WTC11 (cell line): ENCODE measurements around the gene CLIC2. TPM values are rescaled to one million over a fixed set of nuclear protein-coding genes. Genes with fewer than 3 reads are reported as not detected.
A peak's percentile ranks its signal among the peaks of the same experiment; 100 is the strongest.

Experiments
- ATAC-seq: fragments of 200-7000 bp; cut with Tn5 transposase; 2 replicates; pipeline ENCODE4 v1.10.0; 2021; ENCODE audit warnings: mild to moderate bottlenecking, moderate library complexity
- CTCF ChIA-PET: fragments of 300-600 bp; sonication (Branson Sonifier 250); formaldehyde crosslinking; loops from one replicate; lab custom pipeline; 2021; ENCODE audit warnings: antibody characterized with exemption; lab: Charles Lee
- POLR2A ChIA-PET: fragments of 350-600 bp; sonication (Branson Sonifier 250); formaldehyde crosslinking; loops from one replicate; lab custom pipeline; 2021; ENCODE audit warnings: antibody characterized with exemption; lab: Charles Lee
- DNase-seq: peaks from one replicate; pipeline ENCODE4 v3.0.0; 2021; ENCODE audit warnings: low spot score
- H3K27ac Mint-ChIP-seq: 2 replicates; pipeline ENCODE4 v1.8.0; 2021; ENCODE audit warnings: mixed read lengths
- H3K27me3 Mint-ChIP-seq: 2 replicates; pipeline ENCODE4 v1.8.0; 2021; ENCODE audit warnings: low read depth, mild to moderate bottlenecking, moderate library complexity, mixed read lengths
- H3K36me3 Mint-ChIP-seq: 2 replicates; pipeline ENCODE4 v1.8.0; 2021; ENCODE audit warnings: mixed read lengths
- H3K4me1 Mint-ChIP-seq: 2 replicates; pipeline ENCODE4 v1.8.0; 2022; ENCODE audit warnings: mixed read lengths
- H3K4me3 Mint-ChIP-seq: 2 replicates; pipeline ENCODE4 v1.8.0; 2021; ENCODE audit warnings: mild to moderate bottlenecking, moderate library complexity, mixed read lengths
- H3K9me3 Mint-ChIP-seq: 2 replicates; pipeline ENCODE4 v1.8.0; 2021; ENCODE audit warnings: mixed read lengths
- ATF1 ChIP-seq: sonication (generic); formaldehyde crosslinking; IDR thresholded peaks from 2 replicates; pipeline ENCODE4 v1.8.1; 2023; ENCODE audit warnings: mild to moderate bottlenecking, moderate library complexity, missing genetic modification reagents
- CBFB ChIP-seq: sonication (generic); formaldehyde crosslinking; IDR thresholded peaks from 2 replicates; pipeline ENCODE4 v1.8.1; 2022; ENCODE audit warnings: mild to moderate bottlenecking, low read depth, missing genetic modification reagents
- CREM ChIP-seq: sonication (generic); formaldehyde crosslinking; IDR thresholded peaks from 2 replicates; pipeline ENCODE4 v1.8.1; 2022; ENCODE audit warnings: mild to moderate bottlenecking, missing genetic modification reagents, moderate library complexity
- EMX1 ChIP-seq: fragments of 250-450 bp; sonication (Bioruptor Pico); IDR thresholded peaks from 2 replicates; pipeline ENCODE4 v1.8.0; 2021; ENCODE audit warnings: mild to moderate bottlenecking
- ETV6 ChIP-seq: sonication (generic); formaldehyde crosslinking; IDR thresholded peaks from 2 replicates; pipeline ENCODE4 v1.8.1; 2022; ENCODE audit warnings: mild to moderate bottlenecking, missing genetic modification reagents
- GABPB1 ChIP-seq: sonication (generic); formaldehyde crosslinking; IDR thresholded peaks from 2 replicates; pipeline ENCODE4 v1.8.1; 2023; ENCODE audit warnings: mild to moderate bottlenecking, missing genetic modification reagents
- KAT7 ChIP-seq: sonication (generic); formaldehyde crosslinking; IDR thresholded peaks from 2 replicates; pipeline ENCODE4 v1.8.1; 2023; ENCODE audit warnings: missing genetic modification reagents, mild to moderate bottlenecking, borderline replicate concordance
- MYBL2 ChIP-seq: sonication (generic); formaldehyde crosslinking; IDR thresholded peaks from 2 replicates; pipeline ENCODE4 v1.8.1; 2023; ENCODE audit warnings: mild to moderate bottlenecking, moderate library complexity, missing genetic modification reagents
- NFATC4 ChIP-seq: fragments of 250-450 bp; sonication (Bioruptor Pico); IDR thresholded peaks from 2 replicates; pipeline ENCODE4 v1.9.0; 2021; ENCODE audit warnings: mild to moderate bottlenecking
- NR2C2 ChIP-seq: sonication (generic); formaldehyde crosslinking; IDR thresholded peaks from 2 replicates; pipeline ENCODE4 v1.8.0; 2022; ENCODE audit warnings: mild to moderate bottlenecking, missing genetic modification reagents
- OVOL2 ChIP-seq: fragments of 250-450 bp; sonication (Bioruptor Pico); IDR thresholded peaks from 2 replicates; pipeline ENCODE4 v1.9.0; 2021; ENCODE audit warnings: mild to moderate bottlenecking, borderline replicate concordance
- SMAD4 ChIP-seq: sonication (generic); formaldehyde crosslinking; IDR thresholded peaks from 2 replicates; pipeline ENCODE4 v1.8.0; 2022; ENCODE audit warnings: mild to moderate bottlenecking, missing genetic modification reagents
- TP53 ChIP-seq: sonication (generic); formaldehyde crosslinking; IDR thresholded peaks from 2 replicates; pipeline ENCODE4 v1.8.1; 2023; ENCODE audit warnings: mild to moderate bottlenecking, missing genetic modification reagents
- ZNF219 ChIP-seq: sonication (generic); formaldehyde crosslinking; IDR thresholded peaks from 2 replicates; pipeline ENCODE4 v1.8.0; 2023; ENCODE audit warnings: missing genetic modification reagents, mild to moderate bottlenecking, borderline replicate concordance
- ZNF263 ChIP-seq: sonication (generic); formaldehyde crosslinking; IDR thresholded peaks from 2 replicates; pipeline ENCODE4 v1.8.1; 2022; ENCODE audit warnings: low read depth, mild to moderate bottlenecking, moderate library complexity, missing genetic modification reagents
- ZNF423 ChIP-seq: fragments of 250-450 bp; sonication (Bioruptor Pico); IDR thresholded peaks from 2 replicates; pipeline ENCODE4 v2.1.2; 2022; ENCODE audit warnings: mild to moderate bottlenecking, moderate library complexity
- total RNA-seq: library from RNA; stranded (reverse); gene quantifications from 3 replicates; pipeline ENCODE4 v1.2.3, GENCODE V29; 2021
- TF ChIP-seq, protein P1 (sequence below): sonication (generic); formaldehyde crosslinking; IDR thresholded peaks from 2 replicates; pipeline ENCODE4 v1.8.0; 2022; ENCODE audit warnings: mild to moderate bottlenecking, missing genetic modification reagents
- TF ChIP-seq, protein P2 (sequence below): sonication (generic); formaldehyde crosslinking; IDR thresholded peaks from 2 replicates; pipeline ENCODE4 v1.8.0; 2022; ENCODE audit warnings: mild to moderate bottlenecking, missing genetic modification reagents
- TF ChIP-seq, protein P3 (sequence below): sonication (generic); formaldehyde crosslinking; IDR thresholded peaks from 2 replicates; pipeline ENCODE4 v1.8.1; 2022; ENCODE audit warnings: low read depth, mild to moderate bottlenecking, moderate library complexity, missing genetic modification reagents, borderline replicate concordance
- TF ChIP-seq, protein P4 (sequence below): sonication (generic); formaldehyde crosslinking; IDR thresholded peaks from 2 replicates; pipeline ENCODE4 v1.8.1; 2022; ENCODE audit warnings: low read depth, missing genetic modification reagents, borderline replicate concordance
- TF ChIP-seq, protein P5 (sequence below): sonication (generic); formaldehyde crosslinking; IDR thresholded peaks from 2 replicates; pipeline ENCODE4 v1.8.1; 2023; ENCODE audit warnings: mild to moderate bottlenecking, missing genetic modification reagents
- TF ChIP-seq, protein P6 (sequence below): fragments of 250-450 bp; sonication (Bioruptor Pico); IDR thresholded peaks from 2 replicates; pipeline ENCODE4 v1.9.0; 2021; ENCODE audit warnings: mild to moderate bottlenecking
- TF ChIP-seq, protein P7 (sequence below): fragments of 250-450 bp; sonication (Bioruptor Pico); IDR thresholded peaks from 2 replicates; pipeline ENCODE4 v1.9.0; 2021; ENCODE audit warnings: moderate library complexity, mild to moderate bottlenecking, inconsistent platforms, borderline replicate concordance

The CLIC2 gene
- total RNA-seq, 1 experiment from 2014 or later, result 0.66 TPM

DNA sequence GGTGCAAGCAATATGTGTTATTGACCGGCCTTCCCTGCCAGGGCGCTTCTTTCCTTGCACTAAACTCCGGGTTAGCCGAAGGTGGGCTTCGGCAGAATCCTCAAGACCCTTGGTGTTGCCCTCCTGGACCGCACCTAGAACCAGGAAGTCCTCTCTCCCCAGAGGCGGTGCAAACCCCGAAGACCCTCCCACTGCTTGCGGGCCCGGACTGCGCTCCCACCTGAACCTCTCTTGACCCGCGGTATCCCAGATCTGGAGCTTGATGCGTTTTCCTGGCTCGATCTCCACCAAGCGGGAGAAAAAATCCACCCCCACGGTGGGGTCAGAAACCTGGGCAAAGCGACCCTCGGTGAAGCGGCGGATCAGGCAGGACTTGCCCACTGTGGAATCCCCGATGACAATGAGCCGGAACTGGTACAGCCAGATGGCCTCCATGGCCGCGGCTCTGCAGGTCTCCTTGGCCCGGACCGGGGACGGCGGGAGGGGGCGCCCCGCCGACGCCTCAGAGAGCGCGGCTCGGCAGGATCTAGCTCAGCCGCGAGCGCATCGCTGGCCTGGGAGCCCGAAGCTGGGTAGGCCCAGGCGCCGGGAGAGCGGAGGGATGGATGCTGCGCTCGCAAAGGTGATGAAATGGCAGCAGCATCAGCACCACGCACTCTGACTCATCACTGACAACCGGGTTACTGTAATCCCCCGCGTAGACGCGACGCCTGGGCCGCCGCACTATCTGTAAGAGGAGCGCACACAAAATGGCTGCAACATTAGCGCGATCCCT, 70.4 kb downstream of the CLIC2 start, which contains the start of gene RAB39B (continued):
- TF ChIP-seq, protein P1, sequence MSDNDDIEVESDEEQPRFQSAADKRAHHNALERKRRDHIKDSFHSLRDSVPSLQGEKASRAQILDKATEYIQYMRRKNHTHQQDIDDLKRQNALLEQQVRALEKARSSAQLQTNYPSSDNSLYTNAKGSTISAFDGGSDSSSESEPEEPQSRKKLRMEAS, result 0 out of 2 replicates have a peak, but pooled peaks have one; percentile 56
- TF ChIP-seq, protein P2, sequence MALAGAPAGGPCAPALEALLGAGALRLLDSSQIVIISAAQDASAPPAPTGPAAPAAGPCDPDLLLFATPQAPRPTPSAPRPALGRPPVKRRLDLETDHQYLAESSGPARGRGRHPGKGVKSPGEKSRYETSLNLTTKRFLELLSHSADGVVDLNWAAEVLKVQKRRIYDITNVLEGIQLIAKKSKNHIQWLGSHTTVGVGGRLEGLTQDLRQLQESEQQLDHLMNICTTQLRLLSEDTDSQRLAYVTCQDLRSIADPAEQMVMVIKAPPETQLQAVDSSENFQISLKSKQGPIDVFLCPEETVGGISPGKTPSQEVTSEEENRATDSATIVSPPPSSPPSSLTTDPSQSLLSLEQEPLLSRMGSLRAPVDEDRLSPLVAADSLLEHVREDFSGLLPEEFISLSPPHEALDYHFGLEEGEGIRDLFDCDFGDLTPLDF, result no peak
- TF ChIP-seq, protein P3, sequence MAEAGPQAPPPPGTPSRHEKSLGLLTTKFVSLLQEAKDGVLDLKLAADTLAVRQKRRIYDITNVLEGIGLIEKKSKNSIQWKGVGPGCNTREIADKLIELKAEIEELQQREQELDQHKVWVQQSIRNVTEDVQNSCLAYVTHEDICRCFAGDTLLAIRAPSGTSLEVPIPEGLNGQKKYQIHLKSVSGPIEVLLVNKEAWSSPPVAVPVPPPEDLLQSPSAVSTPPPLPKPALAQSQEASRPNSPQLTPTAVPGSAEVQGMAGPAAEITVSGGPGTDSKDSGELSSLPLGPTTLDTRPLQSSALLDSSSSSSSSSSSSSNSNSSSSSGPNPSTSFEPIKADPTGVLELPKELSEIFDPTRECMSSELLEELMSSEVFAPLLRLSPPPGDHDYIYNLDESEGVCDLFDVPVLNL (CRISPR knock-in tag), result no peak
- TF ChIP-seq GABPB1 (peak; percentile 53; the same call in 1 of the 2 replicates), CREM (CRISPR knock-in tag) (no peak), ZNF219 (no peak), OVOL2 (CRISPR knock-in tag) (no peak), ZNF423 (CRISPR knock-in tag) (no peak), MYBL2 (CRISPR knock-in tag) (no peak), NFATC4 (CRISPR knock-in tag) (no peak), EMX1 (CRISPR knock-in tag) (no peak), KAT7 (CRISPR knock-in tag) (0 out of 2 replicates have a peak, but pooled peaks have one; percentile 31), SMAD4 (CRISPR knock-in tag) (no peak), NR2C2 (no peak)
- TF ChIP-seq, protein P4, sequence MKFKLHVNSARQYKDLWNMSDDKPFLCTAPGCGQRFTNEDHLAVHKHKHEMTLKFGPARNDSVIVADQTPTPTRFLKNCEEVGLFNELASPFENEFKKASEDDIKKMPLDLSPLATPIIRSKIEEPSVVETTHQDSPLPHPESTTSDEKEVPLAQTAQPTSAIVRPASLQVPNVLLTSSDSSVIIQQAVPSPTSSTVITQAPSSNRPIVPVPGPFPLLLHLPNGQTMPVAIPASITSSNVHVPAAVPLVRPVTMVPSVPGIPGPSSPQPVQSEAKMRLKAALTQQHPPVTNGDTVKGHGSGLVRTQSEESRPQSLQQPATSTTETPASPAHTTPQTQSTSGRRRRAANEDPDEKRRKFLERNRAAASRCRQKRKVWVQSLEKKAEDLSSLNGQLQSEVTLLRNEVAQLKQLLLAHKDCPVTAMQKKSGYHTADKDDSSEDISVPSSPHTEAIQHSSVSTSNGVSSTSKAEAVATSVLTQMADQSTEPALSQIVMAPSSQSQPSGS (CRISPR knock-in tag), result no peak

DNA sequence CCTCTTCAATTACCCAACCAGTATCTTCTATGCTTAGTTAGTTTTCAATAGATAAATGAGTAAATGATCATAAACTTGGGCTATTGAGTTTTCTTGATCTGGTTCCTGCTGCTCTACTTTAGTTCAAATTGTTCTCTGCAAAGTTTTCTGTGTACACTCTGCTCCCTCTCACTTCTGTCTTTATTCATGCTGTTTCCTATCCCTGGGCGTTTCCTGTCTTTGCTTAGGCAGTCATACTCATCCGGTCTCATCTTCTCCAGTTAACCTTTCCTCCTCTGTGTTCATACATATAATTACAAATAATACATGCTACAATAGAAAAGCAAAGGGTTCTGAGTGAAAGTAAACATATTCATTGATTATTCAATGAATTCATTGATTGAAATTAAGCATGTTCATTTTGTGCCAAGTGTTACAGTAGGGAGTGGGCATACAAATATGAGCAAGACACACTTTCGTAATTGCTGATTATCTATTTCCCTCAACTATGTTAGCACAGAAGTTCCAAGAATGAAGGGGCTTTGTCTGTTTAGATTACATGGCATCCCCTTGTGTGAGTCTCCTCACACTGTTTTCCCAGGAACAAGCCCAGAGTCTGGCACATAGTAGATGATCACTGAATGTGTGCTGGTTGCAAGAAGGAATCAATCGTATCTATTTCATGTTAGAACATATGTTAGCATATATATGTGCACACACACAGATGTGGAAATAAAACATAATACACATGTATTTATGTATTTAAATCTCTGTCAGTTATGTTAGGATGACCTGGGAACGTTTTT, 71.3 kb downstream of the CLIC2 start:
- H3K36me3 Mint-ChIP-seq, result 0 out of 2 replicates have a peak, but pooled peaks cover 3% of the 10 kb centered on the region
- no peak for TF ChIP-seq NFATC4 (CRISPR knock-in tag)
- TF ChIP-seq, protein P5, sequence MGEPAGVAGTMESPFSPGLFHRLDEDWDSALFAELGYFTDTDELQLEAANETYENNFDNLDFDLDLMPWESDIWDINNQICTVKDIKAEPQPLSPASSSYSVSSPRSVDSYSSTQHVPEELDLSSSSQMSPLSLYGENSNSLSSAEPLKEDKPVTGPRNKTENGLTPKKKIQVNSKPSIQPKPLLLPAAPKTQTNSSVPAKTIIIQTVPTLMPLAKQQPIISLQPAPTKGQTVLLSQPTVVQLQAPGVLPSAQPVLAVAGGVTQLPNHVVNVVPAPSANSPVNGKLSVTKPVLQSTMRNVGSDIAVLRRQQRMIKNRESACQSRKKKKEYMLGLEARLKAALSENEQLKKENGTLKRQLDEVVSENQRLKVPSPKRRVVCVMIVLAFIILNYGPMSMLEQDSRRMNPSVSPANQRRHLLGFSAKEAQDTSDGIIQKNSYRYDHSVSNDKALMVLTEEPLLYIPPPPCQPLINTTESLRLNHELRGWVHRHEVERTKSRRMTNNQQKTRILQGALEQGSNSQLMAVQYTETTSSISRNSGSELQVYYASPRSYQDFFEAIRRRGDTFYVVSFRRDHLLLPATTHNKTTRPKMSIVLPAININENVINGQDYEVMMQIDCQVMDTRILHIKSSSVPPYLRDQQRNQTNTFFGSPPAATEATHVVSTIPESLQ (CRISPR knock-in tag), result no peak
- TF ChIP-seq, protein P6, sequence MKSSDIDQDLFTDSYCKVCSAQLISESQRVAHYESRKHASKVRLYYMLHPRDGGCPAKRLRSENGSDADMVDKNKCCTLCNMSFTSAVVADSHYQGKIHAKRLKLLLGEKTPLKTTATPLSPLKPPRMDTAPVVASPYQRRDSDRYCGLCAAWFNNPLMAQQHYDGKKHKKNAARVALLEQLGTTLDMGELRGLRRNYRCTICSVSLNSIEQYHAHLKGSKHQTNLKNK (CRISPR knock-in tag), result no peak
- TF ChIP-seq, protein P4 (CRISPR knock-in tag), result no peak
- TF ChIP-seq TP53 (CRISPR knock-in tag), result no peak
- no peak for TF ChIP-seq ZNF263
- TF ChIP-seq ATF1 (CRISPR knock-in tag), result no peak
- TF ChIP-seq, protein P7, sequence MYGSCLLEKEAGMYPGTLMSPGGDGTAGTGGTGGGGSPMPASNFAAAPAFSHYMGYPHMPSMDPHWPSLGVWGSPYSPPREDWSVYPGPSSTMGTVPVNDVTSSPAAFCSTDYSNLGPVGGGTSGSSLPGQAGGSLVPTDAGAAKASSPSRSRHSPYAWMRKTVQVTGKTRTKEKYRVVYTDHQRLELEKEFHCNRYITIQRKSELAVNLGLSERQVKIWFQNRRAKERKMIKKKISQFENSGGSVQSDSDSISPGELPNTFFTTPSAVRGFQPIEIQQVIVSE (CRISPR knock-in tag), result no peak
- TF ChIP-seq ETV6 (CRISPR knock-in tag), result no peak
- TF ChIP-seq CBFB, result no peak
- peak overlapping the region; percentile 82 for H3K4me3 Mint-ChIP-seq
- no peak overlapping the region for H3K27ac Mint-ChIP-seq
- peaks cover 12% of the 10 kb centered on the region for H3K4me1 Mint-ChIP-seq
- no peak for ATAC-seq
- H3K9me3 Mint-ChIP-seq, result no peaks in the 10 kb centered on the region
- ChIA-PET POLR2A (no interaction called here), CTCF (interaction anchor here (0.9 kb wide), 1 partner anchor 47 kb away, joined by 3 read pairs; the partner anchor contains the start of gene VBP1)
- DNase-seq, result no peak
- no peaks in the 10 kb centered on the region for H3K27me3 Mint-ChIP-seq
